ENCODE results near the gene RNF150.
A peak's percentile ranks its signal among the peaks of the same experiment; 100 is the strongest.

The RNF150 gene

GRCh38 chr4:141002323-141002805 lies 130.9 kb downstream of the RNF150 start:
- Histone ChIP-seq H3K36me3 (ENCODE audit: insufficient read depth, low read length) (no peaks in the 10 kb centered on the region), H3K27me3 (ENCODE audit: insufficient read depth, low read length, poor library complexity, severe bottlenecking) (no peaks in the 10 kb centered on the region), H3K4me2 (ENCODE audit: low read depth, low read length, poor library complexity, severe bottlenecking) (no peak overlapping the region), H3K4me3 (ENCODE audit: low read length, poor library complexity, severe bottlenecking) (no peak overlapping the region), H3F3A (ENCODE audit: low read depth) (no peaks in the 10 kb centered on the region), H2AFZ (ENCODE audit: low read length) (no peak overlapping the region), H4K20me1 (ENCODE audit: insufficient read depth, low read length, poor library complexity, severe bottlenecking) (no peaks in the 10 kb centered on the region), H3K9me2 (replicated peaks; ENCODE audit: low read depth, low read length) (no peaks in the 10 kb centered on the region), H3K79me2 (ENCODE audit: insufficient read depth, low read length) (no peaks in the 10 kb centered on the region), H3K4me1 (ENCODE audit: insufficient read depth, low read length, poor library complexity, severe bottlenecking) (no peaks in the 10 kb centered on the region), H3K9ac (ENCODE audit: low read depth, low read length, poor library complexity, severe bottlenecking) (no peak overlapping the region), H3K9me3 (ENCODE audit: insufficient read depth, low read depth, low read length) (no peaks in the 10 kb centered on the region)
- TF ChIP-seq CTCF (conservative IDR thresholded peaks at IDR 0.05; ENCODE audit: low read length) (no peak), EZH2phosphoT487 (IDR thresholded peaks at IDR 0.05; ENCODE audit: borderline replicate concordance) (no peak)

DNA sequence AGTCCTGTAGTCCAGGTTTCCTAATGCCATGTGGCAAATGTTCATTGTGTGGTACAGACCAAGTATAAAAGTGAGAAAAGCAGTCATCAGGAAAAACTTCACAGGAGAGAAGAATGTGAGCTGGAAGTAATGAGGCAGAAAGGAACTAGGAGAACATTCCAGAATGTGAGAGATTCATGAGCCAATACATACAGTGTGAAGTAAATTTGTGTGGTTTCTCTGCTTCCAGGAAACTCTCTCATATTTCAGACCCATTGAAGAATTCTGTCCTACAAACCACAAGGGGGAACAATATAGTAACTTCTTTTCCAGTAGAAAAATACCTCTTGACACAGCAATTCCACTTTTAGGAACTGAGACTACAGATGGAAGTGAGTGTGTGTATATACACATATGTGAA lies 136.5 kb downstream of the RNF150 start:
- no peak overlapping the region for H3K4me3 ChIP-seq (ENCODE audit: low read length, poor library complexity, severe bottlenecking)
- no peak overlapping the region for H3K4me2 ChIP-seq (ENCODE audit: low read depth, low read length, poor library complexity, severe bottlenecking)
- H2AFZ ChIP-seq (ENCODE audit: low read length), result no peak overlapping the region
- no peaks in the 10 kb centered on the region for H3K27me3 ChIP-seq (ENCODE audit: insufficient read depth, low read length, poor library complexity, severe bottlenecking)
- H3K9me2 ChIP-seq (replicated peaks; ENCODE audit: low read depth, low read length), result no peaks in the 10 kb centered on the region
- H3F3A ChIP-seq (ENCODE audit: low read depth), result no peaks in the 10 kb centered on the region
- H4K20me1 ChIP-seq (ENCODE audit: insufficient read depth, low read length, poor library complexity, severe bottlenecking), result no peaks in the 10 kb centered on the region
- TF ChIP-seq CTCF (conservative IDR thresholded peaks at IDR 0.05; ENCODE audit: low read length), result peak; percentile 42
- no peak for TF ChIP-seq EZH2phosphoT487 (IDR thresholded peaks at IDR 0.05; ENCODE audit: borderline replicate concordance)
- no peaks in the 10 kb centered on the region for H3K9me3 ChIP-seq (ENCODE audit: insufficient read depth, low read depth, low read length)
- H3K79me2 ChIP-seq (ENCODE audit: insufficient read depth, low read length), result no peaks in the 10 kb centered on the region
- no peaks in the 10 kb centered on the region for H3K36me3 ChIP-seq (ENCODE audit: insufficient read depth, low read length)
- H3K9ac ChIP-seq (ENCODE audit: low read depth, low read length, poor library complexity, severe bottlenecking), result no peak overlapping the region
- H3K4me1 ChIP-seq (ENCODE audit: insufficient read depth, low read length, poor library complexity, severe bottlenecking), result peaks cover 4% of the 10 kb centered on the region

GRCh38 chr4:140995058-140995457 lies 138.2 kb downstream of the RNF150 start:
- Histone ChIP-seq H3K27me3 (ENCODE audit: insufficient read depth, low read length, poor library complexity, severe bottlenecking) (no peaks in the 10 kb centered on the region), H4K20me1 (ENCODE audit: insufficient read depth, low read length, poor library complexity, severe bottlenecking) (no peaks in the 10 kb centered on the region), H3K9me2 (replicated peaks; ENCODE audit: low read depth, low read length) (no peaks in the 10 kb centered on the region), H3K4me1 (ENCODE audit: insufficient read depth, low read length, poor library complexity, severe bottlenecking) (peaks cover 4% of the 10 kb centered on the region), H2AFZ (ENCODE audit: low read length) (no peak overlapping the region), H3K4me2 (ENCODE audit: low read depth, low read length, poor library complexity, severe bottlenecking) (no peak overlapping the region), H3F3A (ENCODE audit: low read depth) (no peaks in the 10 kb centered on the region), H3K9ac (ENCODE audit: low read depth, low read length, poor library complexity, severe bottlenecking) (no peak overlapping the region), H3K4me3 (ENCODE audit: low read length, poor library complexity, severe bottlenecking) (no peak overlapping the region), H3K36me3 (ENCODE audit: insufficient read depth, low read length) (no peaks in the 10 kb centered on the region), H3K79me2 (ENCODE audit: insufficient read depth, low read length) (no peaks in the 10 kb centered on the region), H3K9me3 (ENCODE audit: insufficient read depth, low read depth, low read length) (no peaks in the 10 kb centered on the region)
- no peak for TF ChIP-seq EZH2phosphoT487 (IDR thresholded peaks at IDR 0.05; ENCODE audit: borderline replicate concordance)
- no peak for TF ChIP-seq CTCF (conservative IDR thresholded peaks at IDR 0.05; ENCODE audit: low read length)
